GM23248 (cell line): ENCODE measurements around the gene MRPS34.

ENCODE experiments used
- EZH2 ChIP-seq: fragments of 200-600 bp; sonication (generic); IDR thresholded peaks from 2 replicates; pipeline ENCODE4 v1.6.1; 2018; ENCODE audit warnings: antibody characterized with exemption, mild to moderate bottlenecking; ENCODE audit not compliant: insufficient read depth, poor library complexity, severe bottlenecking
- EZH2phosphoT487 ChIP-seq: fragments of 200-600 bp; sonication (generic); IDR thresholded peaks from 2 replicates; pipeline ENCODE4 v1.6.1; 2018; ENCODE audit warnings: antibody characterized with exemption, moderate library complexity, mild to moderate bottlenecking, low read depth; ENCODE audit not compliant: insufficient read depth

DNA sequence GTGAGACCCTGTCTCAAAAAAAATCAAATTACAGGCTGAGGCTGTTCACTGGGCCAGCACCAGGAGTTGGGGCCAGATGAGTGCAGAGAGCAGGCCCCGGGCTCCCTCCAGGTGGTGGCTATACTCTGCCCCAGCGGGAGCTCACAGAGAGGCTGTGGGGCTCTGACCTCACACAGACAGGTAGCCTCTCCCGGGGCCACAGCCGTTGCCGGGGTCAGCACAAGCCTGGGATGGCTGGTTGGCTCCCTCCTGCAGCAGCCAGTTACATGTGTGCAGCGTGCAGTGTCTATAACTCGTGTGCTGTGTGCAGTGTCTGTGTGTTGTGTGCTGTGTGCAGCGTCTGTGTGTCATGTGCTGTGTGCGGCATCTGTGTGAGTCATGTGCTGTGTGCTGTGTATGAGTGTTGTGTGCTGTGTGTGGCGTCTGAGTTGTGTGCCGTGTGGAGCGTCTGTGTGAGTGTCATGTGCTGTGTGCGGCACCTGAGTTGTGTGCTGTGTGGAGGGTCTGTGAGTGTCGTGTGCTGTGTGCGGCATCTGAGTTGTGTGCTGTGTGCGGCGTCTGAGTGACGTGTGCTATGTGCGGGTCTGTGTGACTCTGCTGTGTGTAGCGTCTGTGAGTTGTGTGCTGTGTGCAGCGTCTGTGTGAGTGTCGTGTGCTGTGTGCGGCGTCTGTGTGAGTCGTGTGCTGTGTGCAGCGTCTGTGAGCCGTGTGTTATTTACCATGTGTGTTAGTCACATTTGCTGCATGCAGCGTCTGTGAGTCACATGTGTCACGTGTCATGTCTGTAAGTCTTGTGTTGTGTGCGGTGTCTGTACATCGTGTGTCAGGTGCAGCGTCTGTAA is 46.1 kb downstream of the MRPS34 start:
- no peak for TF ChIP-seq EZH2phosphoT487
- TF ChIP-seq EZH2 = no peak
